Choroid plexus epithelial cell (primary cell): Measurements from ENCODE around the gene CD74.
A peak's percentile ranks its signal among the peaks of the same experiment; 100 is the strongest.
"Not testable (repeated sequence)": the region's sequence is repeated elsewhere in the genome, so short reads cannot be mapped to it uniquely, and the experiment has no call there.

Experiments
- DNase-seq: peaks from one replicate; pipeline ENCODE4 v3.0.0-alpha.2; 2010; ENCODE audit warnings: low read depth
- H3K4me3 ChIP-seq: 2 replicates; pipeline ENCODE4 v1.5.1; 2011; ENCODE audit warnings: low read depth, mild to moderate bottlenecking, control low read depth, low read length, moderate library complexity
- CTCF ChIP-seq: conservative IDR thresholded peaks from 2 replicates; pipeline ENCODE4 v1.5.1; 2011; ENCODE audit warnings: low read depth, mild to moderate bottlenecking, control low read depth, inconsistent platforms, low read length, moderate library complexity

CD74 gene

GRCh38 chr5:150419630-150420270 lies 7.0 kb upstream of the CD74 start:
- DNase-seq = no peak
- no peak for TF ChIP-seq CTCF
- no peak overlapping the region for H3K4me3 ChIP-seq

- H3K4me3 ChIP-seq, DNase-seq: not testable (repeated sequence)
Measured at GRCh38 chr5:150413902-150414790, 1.4 kb upstream of the CD74 start.

- DNase-seq = no peak
- TF ChIP-seq CTCF = no peak
- H3K4me3 ChIP-seq = peak overlapping the region; percentile 21
Measured at GRCh38 chr5:150413176-150413901, 629 bp upstream of the CD74 start.

GRCh38 chr5:150411245-150411979 lies 1.3 kb downstream of the CD74 start:
- no peak for TF ChIP-seq CTCF
- DNase-seq = peak; percentile 61
- no peak overlapping the region for H3K4me3 ChIP-seq

- DNase-seq = peak; percentile 87
- no peak overlapping the region for H3K4me3 ChIP-seq
- no peak for TF ChIP-seq CTCF
Measured at GRCh38 chr5:150410524-150411244, 2.0 kb downstream of the CD74 start.

- peak; percentile 92 for DNase-seq
- H3K4me3 ChIP-seq = no peak overlapping the region
- no peak for TF ChIP-seq CTCF
Measured at GRCh38 chr5:150409638-150410523, 2.8 kb downstream of the CD74 start.
